GM18858 (cell line): ENCODE data around the gene PGM2L1.

Experiments used
- ATAC-seq: cut with Tn5 transposase; IDR thresholded peaks from one replicate; pipeline ENCODE4 v1.9.1; 2021; ENCODE audit not compliant: unreplicated experiment

PGM2L1 gene

GRCh38 chr11:74307434-74307833 is 90.8 kb downstream of the PGM2L1 start:
- ATAC-seq, result no peak

DNA sequence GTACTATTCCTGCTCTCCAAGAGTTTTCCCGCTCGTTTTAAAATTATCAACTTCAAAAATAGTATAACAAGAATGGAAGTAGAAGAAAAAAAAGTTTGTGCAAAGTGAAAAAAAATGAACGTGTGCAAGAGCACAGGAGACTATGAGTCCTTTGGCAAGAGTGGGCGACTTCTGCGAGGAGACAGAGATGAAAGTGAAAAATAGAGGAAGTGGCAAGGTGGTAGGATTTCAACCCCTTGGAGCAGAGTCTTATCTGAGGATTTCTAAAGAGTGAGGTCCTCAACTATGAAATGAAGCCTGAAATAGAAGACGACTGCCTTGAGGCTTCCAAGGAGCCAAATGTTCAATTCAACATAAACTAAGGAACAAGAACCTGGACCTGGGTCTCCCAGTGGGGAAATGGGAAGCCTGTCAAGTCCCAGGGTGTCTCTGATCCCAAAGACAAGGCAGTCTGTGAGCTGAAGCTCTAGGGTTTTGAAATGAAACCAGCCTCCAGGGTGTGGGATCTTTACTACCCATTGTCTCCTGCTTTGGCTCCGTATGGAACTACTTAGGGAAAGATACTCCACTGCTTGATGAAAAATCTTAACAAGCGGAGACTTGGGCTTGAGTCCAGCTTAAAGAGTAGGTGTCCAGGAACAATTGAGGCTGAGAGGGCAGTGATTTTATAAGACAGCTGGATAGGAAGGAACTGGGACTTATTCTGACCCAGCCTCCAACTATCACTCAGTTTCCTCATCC is 91.6 kb downstream of the PGM2L1 start:
- ATAC-seq, result no peak

DNA sequence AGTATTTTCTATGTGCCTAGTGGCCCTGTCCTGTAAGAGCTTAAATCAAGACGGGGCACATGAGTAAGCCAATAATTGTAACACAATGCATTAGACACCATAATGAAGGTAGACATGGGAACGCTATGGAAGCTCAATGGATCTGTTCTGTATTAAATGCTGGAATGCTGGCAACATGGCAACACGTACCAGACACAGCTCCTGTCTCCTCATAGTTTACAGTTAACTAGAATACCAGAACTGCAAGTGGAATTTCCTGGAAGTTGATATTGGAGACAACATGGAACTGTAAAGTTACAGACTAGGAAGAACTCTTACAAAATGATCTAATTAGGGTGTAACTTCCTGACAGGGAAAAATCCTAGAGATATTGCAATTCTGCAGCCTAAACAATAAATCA is 99.2 kb downstream of the PGM2L1 start:
- no peak for ATAC-seq

DNA sequence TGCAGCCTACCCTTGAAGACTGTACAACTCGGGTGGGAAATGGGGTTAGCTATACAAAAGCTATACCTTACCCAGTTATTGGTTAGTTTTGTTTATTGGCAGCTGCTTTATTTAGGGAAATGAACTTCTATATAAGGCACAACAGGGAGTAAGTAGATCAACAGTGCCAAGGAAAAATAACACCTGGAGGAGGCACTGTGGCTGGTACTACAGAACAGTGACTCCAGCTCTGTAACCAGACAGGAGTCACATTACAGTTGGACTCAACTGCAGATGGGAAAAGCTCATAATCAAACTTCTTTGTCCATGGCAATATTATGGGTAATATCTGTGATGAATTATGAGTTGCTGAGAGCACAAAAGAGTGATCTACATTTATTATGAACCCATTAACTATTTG is 100.7 kb downstream of the PGM2L1 start:
- no peak for ATAC-seq

DNA sequence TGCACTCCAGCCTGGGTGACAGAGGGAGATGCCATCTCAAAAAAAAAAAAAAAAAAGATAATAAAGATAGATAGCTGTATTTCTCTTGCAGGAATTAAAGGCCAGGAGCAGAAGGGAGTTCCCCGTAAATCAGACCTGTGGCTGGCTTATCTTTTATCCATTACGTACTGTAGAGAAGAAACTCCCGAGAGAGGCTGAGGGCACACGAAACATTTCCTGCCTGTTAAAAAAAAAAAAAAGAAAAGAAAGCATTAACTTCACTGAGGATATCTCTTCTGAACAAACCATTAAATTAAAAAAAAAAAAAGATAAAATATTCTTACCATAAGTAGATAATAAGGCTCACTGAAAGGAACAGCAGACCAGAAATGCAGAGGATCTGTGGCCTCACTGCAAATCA is 109.3 kb downstream of the PGM2L1 start:
- no peak for ATAC-seq

DNA sequence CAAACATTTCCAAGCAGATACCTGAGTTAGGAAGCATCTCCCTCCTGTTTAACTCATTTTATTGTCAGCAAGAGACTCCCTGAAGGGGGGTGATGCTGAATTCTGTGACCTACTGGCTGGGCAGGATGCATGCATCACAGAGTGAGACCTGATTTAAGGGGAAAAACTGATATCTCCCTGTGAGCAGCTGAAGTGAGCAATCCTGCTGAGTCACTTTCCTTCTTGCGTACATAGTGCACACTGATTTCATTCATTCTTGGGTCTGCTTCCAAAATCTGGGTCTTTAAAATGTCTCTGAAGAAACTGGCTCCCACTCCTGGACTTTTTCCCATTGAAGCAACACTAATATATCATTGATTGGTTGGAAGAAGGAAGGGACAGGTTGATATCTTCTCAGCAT is 110.1 kb downstream of the PGM2L1 start:
- no peak for ATAC-seq

DNA sequence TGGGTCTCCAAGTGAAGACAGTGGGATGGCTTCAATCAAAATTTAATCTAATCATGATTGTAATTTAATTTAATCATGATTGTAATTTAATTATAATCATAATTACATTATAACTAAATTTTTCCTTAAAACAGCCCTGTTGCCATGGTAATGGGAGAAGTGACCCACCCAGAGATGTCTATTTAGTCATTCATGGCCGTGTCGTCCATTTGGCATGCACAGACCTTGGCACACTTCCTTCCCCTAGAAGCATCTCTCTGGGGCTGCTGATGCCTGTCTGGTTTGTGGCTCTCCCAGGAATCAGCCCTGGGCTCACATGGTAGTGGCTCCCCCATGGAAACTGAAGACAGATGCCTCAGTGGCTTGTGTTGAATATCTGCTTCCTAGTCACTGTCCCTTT is 113.8 kb downstream of the PGM2L1 start:
- ATAC-seq, result no peak

GRCh38 chr11:74283580-74284180 is 114.6 kb downstream of the PGM2L1 start:
- ATAC-seq, result no peak

GRCh38 chr11:74282914-74283371 is 115.3 kb downstream of the PGM2L1 start:
- no peak for ATAC-seq

- ATAC-seq, result no peak
Observed at GRCh38 chr11:74282421-74282820, 115.8 kb downstream of the PGM2L1 start.

GRCh38 chr11:74280494-74280893 is 117.7 kb downstream of the PGM2L1 start:
- no peak for ATAC-seq
